Measurements from ENCODE around the gene RNF208.
A peak's percentile ranks its signal among the peaks of the same experiment; 100 is the strongest.
"Not testable (repeated sequence)": the region's sequence is repeated elsewhere in the genome, so short reads cannot be mapped to it uniquely, and the experiment has no call there.

RNF208 gene

DNA sequence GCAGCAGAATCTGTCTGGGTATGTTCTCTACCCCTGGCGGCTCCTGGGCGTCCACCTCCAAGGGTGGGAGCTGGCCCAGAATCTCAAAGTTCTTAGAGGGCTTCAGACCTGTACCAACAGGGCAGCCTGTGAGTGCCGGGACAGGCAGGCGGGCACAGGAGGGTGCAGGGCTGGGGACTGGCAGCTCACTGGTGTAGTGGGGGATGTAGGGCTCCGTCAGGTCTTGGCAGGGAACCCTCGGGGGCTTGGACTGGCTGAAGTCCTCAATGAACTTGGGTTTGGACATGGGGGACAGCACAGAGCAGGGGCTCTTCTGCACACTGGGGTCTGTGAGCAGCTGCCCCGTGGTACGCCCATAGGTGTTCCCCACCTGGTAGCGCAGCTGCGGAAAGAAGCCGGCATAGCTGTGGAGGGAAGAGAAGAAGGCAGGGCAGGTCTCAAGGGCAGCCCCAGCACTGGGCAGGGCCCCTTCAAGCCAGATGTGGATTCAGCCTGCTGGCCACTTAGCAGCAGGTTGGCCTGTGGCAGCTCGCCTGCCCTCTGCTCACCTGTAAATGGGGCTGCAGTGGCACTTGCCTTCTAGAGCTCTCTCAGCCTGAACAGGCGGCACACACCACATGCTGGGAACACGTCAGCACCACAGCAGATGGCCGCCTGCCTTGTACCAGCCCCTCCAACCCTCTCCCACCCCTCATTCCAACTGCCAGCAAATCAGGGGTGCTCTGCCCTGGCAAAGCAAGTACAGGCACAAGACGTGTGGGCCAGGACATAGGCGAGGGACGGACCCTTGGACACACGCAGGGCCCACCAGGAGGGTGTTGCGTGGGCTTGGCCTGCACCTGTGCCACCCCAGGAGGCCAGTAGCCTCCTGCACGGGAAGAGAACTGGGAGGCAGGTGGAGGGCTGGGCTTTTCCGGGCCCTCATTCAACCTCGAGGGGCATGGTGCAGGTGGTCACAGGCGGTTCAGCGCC is 23.7 kb upstream of the RNF208 start:
- no peak for DNase-seq (ENCODE audit: low read depth)
- H3K4me3 ChIP-seq (ENCODE audit: low read length) = no peak overlapping the region
- TF ChIP-seq, protein P1, sequence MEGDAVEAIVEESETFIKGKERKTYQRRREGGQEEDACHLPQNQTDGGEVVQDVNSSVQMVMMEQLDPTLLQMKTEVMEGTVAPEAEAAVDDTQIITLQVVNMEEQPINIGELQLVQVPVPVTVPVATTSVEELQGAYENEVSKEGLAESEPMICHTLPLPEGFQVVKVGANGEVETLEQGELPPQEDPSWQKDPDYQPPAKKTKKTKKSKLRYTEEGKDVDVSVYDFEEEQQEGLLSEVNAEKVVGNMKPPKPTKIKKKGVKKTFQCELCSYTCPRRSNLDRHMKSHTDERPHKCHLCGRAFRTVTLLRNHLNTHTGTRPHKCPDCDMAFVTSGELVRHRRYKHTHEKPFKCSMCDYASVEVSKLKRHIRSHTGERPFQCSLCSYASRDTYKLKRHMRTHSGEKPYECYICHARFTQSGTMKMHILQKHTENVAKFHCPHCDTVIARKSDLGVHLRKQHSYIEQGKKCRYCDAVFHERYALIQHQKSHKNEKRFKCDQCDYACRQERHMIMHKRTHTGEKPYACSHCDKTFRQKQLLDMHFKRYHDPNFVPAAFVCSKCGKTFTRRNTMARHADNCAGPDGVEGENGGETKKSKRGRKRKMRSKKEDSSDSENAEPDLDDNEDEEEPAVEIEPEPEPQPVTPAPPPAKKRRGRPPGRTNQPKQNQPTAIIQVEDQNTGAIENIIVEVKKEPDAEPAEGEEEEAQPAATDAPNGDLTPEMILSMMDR (conservative IDR thresholded peaks at IDR 0.05; ENCODE audit: low read depth, low read length) = no peak

DNA sequence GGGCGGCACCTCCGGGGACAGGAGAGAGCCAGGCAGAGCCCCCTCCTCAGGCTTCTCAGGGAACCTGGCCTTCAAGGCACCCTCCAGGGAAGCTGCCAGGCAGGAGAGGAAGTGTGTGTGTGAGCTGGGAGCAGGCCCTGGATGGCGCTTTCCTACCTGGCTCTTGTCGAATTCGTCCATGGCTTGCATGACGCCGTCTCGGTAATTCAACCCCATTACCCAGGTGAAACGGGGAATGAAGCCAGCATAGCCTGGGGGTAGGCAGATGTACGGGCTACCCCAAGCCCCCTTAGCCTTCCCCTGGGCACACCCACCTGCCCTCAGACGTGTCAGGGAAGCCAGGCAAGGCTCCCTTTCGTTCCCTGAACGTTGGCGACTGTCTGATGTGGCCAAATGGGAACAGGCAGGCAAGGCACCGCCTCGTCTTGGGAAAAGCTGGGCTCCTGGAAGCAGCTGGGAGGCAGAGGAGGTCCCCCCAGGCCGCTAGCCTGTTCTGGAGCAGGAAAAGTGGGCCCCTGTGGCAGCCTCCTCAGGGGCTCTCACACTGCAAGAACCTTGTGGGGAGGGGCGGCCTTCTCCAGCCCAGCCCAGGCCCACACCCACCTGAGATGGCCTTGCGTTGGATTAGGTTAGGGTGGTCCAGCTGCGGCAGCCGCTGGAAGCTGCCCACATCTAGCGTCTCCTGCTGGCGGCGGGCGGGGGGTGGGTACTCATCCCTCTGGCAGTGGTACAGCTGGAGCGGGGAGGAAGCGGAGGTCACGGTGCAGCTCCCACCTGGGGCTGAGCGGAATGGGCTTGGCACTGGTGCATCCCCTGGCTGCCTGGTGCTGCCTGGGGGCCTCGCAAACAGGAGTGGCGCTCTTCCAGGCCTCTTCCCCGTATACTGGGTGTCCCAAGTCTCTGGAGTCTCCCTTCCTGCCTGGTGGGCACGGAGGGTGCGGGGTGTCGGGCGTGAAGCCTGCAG is 22.7 kb upstream of the RNF208 start:
- no peak overlapping the region for H3K4me3 ChIP-seq (ENCODE audit: low read length)
- TF ChIP-seq, protein P1 (conservative IDR thresholded peaks at IDR 0.05; ENCODE audit: low read depth, low read length) = peak; percentile 3
- no peak for DNase-seq (ENCODE audit: low read depth)

DNA sequence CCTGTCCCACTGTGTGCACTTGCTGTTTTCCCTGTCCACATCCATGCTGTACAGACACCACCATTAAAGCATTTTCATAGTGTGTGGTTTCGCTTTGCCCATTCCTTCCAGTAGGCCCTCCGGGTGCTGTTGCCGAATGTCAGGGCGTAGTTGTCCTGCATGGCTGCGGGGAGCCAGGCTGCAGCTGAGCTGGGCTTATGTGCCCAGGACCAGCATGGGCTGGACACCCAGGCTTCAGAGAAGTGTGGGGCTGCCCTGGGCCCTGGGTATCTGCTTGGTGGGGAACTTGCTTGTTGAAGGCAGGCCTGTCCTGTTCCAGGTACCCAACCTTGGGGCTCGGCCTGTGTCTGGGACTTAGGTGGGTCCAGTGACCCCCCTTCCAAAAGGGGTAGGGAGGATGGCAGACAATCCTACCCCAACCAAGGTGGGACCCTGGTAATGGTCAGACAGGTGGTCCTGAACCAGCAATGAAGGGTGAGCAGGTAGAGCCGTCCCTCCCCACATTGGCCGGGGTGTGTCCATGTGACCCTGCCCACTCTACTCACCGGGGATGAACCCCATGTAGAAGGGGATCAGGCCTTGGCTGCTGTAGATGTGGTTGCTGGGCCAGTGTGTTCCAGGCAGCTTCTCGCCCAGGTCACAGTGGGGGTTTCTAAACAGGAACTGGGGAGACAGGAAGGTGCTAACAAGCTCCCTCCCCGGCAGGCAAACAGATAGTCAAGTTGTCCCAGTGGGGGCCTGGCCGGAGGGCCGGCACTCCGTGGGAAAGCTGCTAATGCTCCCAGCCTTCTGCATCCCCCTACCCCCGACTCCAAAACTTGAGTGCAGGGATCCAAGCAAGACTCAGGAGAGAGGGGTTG is 21.8 kb upstream of the RNF208 start:
- TF ChIP-seq, protein P1 (conservative IDR thresholded peaks at IDR 0.05; ENCODE audit: low read depth, low read length) = no peak
- DNase-seq (ENCODE audit: low read depth) = no peak
- H3K4me3 ChIP-seq (ENCODE audit: low read length) = no peak overlapping the region

DNA sequence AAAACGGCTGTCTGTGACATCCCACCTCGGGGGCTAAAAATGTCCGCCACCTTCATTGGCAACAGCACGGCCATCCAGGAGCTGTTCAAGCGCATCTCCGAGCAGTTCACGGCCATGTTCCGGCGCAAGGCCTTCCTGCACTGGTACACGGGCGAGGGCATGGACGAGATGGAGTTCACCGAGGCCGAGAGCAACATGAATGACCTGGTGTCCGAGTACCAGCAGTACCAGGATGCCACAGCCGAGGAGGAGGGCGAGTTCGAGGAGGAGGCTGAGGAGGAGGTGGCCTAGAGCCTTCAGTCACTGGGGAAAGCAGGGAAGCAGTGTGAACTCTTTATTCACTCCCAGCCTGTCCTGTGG is 21.2 kb upstream of the RNF208 start:
- peak overlapping the region; percentile 77 for H3K4me3 ChIP-seq (ENCODE audit: low read length)

DNA sequence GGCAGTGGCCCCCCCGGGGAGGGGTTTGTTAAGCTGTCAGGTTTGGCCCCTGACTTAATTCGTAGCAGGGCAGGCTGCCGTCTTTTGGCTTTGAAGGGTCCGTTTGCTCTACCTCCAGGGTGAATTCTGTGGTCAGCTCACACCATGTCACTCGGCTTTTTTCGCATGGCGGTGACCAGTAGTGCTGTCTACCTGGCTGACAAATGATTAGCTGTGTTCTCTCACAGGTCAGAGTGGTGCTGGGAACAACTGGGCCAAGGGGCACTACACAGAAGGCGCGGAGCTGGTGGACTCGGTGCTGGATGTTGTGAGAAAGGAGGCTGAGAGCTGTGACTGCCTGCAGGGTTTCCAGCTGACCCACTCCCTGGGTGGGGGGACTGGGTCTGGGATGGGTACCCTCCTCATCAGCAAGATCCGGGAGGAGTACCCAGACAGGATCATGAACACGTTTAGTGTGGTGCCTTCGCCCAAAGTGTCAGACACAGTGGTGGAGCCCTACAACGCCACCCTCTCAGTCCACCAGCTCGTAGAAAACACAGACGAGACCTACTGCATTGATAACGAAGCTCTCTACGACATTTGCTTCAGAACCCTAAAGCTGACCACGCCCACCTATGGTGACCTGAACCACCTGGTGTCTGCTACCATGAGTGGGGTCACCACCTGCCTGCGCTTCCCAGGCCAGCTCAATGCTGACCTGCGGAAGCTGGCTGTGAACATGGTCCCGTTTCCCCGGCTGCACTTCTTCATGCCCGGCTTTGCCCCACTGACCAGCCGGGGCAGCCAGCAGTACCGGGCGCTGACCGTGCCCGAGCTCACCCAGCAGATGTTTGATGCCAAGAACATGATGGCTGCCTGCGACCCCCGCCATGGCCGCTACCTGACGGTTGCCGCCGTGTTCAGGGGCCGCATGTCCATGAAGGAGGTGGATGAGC is 20.5 kb upstream of the RNF208 start:
- TF ChIP-seq, protein P1 (conservative IDR thresholded peaks at IDR 0.05; ENCODE audit: low read depth, low read length) = no peak

More for the DNA sequence above, 21.2 kb upstream of the RNF208 start:
- DNase-seq (ENCODE audit: low read depth) = not testable (repeated sequence)

DNA sequence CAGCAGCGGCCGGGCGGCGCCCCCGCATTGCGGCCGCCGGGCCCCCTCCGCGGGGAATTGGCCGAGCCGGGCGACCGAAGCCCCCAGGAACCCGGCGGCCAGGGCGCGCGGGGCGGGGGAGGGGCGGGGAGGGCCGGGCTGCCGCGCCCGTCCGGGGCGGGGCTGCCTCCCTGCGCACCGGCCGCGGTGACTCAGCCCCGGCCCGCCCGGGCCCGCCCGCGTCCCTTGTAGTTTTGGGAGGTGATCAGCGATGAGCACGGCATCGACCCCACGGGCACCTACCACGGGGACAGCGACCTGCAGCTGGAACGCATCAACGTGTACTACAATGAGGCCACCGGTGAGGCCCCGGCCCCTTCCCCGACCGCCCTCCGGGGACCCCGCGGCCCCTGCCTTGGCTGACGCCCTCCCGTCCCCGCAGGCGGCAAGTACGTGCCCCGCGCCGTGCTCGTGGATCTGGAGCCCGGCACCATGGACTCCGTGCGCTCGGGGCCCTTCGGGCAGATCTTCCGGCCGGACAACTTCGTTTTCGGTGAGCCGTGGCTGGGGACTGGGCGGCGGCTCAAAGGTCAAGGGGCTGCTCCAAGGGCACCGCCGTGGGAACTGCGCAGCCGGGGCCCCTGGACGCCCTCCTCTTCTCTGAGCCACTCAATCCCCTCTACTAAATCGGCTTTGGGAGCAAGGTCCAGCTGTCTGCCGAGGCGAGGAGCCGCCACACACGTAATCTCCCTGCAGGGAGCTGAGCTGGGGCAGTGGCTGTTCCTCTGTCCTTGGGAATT is 19.6 kb upstream of the RNF208 start:
- no peak for DNase-seq (ENCODE audit: low read depth)
- TF ChIP-seq, protein P1 (conservative IDR thresholded peaks at IDR 0.05; ENCODE audit: low read depth, low read length) = no peak
- H3K4me3 ChIP-seq (ENCODE audit: low read length) = peak overlapping the region; percentile 77

More for the DNA sequence above, 20.5 kb upstream of the RNF208 start:
- H3K4me3 ChIP-seq (ENCODE audit: low read length) = peak overlapping the region; percentile 77
- DNase-seq (ENCODE audit: low read depth) = no peak
